Astrocyte of the spinal cord (primary cell): Measurements from ENCODE around the gene LPO.

ENCODE experiments used
- DNase-seq: peaks from one replicate; pipeline ENCODE4 v3.0.0; 2011; ENCODE audit warnings: low read depth, low spot score
- H3K4me3 ChIP-seq: 2 replicates; pipeline ENCODE4 v1.5.1; 2011; ENCODE audit warnings: low read depth, mild to moderate bottlenecking, low read length, moderate library complexity
- CTCF ChIP-seq: IDR thresholded peaks from 2 replicates; pipeline ENCODE4 v1.5.1; 2012; ENCODE audit warnings: low read depth, mild to moderate bottlenecking, low read length, inconsistent platforms
- in situ Hi-C: cut with HindIII; loops from 2 replicates; pipeline ENCODE4 v1.10.0; 2017; ENCODE audit warnings: low sequenced_read_pairs

LPO gene

DNA sequence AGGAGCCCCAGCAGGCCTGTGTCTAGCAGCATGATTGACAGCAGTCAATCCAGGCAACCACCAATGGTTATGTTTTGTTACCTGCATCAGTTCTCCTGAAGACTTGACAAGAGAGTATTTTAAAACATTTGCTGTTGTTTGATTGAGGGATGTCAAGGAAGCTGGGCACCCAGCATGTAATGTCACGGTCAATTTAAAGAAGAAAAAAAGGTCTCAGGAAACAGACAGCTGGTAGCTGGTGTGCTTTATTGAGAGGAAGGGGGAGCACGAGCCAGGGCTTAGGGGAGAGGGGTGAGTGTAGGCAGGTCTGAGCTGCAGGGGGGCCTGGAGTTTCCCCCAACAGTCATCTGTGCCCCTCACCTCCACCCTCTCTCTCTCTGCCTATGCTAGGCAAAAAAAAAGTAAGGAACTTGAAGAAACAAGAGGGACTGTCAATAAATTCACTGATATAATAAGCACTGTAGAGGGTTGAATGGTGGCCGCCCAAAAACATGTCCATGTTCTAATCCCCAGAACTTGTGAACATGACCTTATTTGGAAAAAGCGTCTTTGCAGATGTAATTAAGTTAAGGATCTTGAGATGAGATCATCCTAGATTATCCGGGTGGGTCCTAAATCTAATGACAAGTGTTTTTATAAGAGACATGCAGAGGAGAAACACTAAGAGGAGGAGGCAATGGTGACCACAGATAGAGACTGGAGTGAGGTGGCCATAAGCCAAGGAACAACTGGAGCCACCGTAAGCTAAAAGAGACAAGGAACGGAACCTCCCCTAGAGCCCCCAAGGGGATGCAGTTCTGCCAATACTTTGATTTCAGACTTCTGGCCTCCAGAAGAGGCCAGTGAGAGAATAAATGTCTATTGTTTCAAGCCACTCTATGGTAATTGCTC lies 75.7 kb downstream of the LPO start:
- no peak for DNase-seq
- in situ Hi-C loops = no loop called here
- TF ChIP-seq CTCF = no peak
- H3K4me3 ChIP-seq = no peak overlapping the region

DNA sequence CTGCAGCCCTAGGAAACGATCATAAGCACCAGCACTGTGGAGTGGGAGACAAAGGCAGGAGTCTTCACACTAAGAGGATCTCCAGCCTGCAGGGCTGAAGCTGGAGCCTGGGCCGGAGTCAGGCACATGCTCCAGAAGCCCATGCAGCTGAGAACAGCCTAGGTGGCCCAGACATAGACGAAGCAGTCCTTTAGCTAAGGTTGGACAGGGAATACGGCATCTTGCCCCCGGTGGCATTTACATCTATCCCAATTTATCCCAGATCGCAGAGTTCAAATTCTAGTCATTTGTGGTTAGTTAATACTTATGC lies 76.3 kb downstream of the LPO start:
- in situ Hi-C loops = no loop called here
- DNase-seq = no peak
- no peak overlapping the region for H3K4me3 ChIP-seq
- no peak for TF ChIP-seq CTCF

DNA sequence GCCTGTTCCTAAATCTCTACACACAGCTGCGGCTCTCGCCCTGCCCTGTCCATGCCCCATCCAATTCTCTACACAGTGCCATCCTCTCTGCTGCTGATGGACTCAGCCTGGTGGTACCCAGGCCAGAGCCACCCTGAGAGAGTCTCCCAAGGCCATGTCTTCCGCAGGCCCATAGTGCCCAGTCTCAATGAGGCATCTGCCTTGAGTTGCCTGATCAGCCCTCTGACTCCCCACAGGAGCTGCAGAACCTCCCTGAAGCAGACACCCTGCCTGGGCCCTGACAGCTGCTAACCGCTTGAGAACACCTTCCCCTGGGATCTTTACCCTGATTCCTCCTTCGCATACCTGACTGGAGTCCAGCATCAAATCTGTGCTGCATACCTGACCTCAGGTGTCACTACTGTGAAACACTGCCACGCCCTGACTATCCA lies 76.9 kb downstream of the LPO start:
- no peak for DNase-seq
- TF ChIP-seq CTCF = no peak
- in situ Hi-C loops = no loop called here
- H3K4me3 ChIP-seq = no peak overlapping the region

DNA sequence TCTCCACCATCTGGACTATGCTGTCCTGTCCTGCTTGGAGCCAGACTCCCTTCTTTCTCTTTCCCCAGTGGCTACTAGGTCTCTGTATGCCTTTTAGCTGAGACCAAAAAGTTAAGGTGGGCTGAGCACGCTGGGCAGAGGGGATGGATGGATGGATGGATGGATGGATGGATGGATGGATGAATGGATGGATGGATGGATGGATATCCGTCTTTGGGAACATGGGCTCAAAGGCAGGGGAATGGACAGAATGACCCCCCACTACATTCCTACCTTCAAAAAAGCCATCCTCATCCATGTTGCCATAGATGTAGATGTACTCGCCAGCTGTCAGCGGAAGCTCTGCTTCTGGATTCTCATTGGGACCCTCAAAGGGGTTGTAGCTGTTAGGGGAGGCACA lies 77.4 kb downstream of the LPO start:
- no peak for TF ChIP-seq CTCF
- no peak overlapping the region for H3K4me3 ChIP-seq
- no peak for DNase-seq
- in situ Hi-C loops = no loop called here

DNA sequence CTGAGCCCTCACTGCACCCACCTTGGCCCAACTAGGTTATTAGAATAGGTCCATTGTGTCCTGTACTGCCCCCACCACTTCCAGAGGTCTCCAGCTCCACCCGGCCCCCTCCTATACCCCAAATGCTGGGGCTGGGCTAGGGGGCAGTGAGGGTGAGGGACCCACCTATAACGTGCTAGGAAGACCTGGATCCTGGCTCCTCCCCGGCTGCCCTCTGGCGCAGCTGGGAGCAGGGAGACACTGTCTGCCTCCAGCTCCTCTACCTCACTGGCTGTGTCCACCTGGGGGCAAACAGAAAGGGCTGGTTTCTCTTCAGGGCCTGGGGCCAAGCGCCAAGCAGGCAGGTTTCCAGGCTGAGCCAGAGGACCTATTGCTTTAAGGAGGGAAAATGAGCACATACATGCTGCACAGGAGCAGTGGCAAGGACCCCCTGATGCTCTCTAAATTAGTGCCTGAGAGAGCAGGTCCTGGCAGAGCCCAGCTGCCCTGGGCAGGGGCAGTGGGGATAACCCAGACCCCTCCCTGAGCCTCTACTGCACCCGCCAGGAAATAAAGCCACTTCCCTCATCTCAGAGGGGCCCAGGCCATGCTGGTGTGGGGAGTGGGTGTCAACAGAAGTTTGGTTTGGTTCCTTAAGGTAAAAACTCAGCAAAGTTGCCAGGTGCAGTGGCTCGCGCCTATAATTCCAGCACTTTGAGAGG lies 78.0 kb downstream of the LPO start:
- DNase-seq = no peak
- TF ChIP-seq CTCF = no peak
- in situ Hi-C loops = no loop called here
- no peak overlapping the region for H3K4me3 ChIP-seq

- no peak overlapping the region for H3K4me3 ChIP-seq
- peak; percentile 33 for DNase-seq
- in situ Hi-C loops = no loop called here
- peak; percentile 78 for TF ChIP-seq CTCF
Observed at GRCh38 chr17:58317421-58318064, 79.2 kb downstream of the LPO start.
